ENCODE data around the gene COX17.

- no peak for TF ChIP-seq CTCF (IDR thresholded peaks at IDR 0.05)
- TF ChIP-seq EP300 (IDR thresholded peaks at IDR 0.05): no peak
Observed at GRCh38 chr3:119726909-119727308, 49.7 kb upstream of the COX17 start.
